Measurements from ENCODE around the gene CTNND2.
A peak's percentile ranks its signal among the peaks of the same experiment; 100 is the strongest.

Gene CTNND2

DNA sequence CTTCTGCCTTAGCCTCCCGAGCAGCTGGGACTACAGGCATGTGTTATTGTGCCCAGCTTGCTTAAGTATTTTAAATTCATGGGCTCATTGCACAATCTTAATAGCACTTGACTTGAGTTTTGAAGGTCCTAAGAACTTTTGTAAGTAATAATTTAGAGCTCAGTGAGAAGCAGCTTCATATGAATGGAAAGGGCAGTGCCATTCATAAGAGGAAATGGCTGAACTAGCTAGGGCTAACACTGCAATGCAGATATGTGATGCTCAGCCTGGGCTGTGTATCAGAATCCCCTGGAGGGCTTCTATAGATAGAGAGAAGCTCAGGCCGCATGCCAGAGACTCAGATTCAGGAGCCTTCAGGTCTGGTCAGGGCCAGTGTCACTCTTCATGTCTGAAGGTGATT lies 847.7 kb downstream of the CTNND2 start:
- DNase-seq: no peak

DNA sequence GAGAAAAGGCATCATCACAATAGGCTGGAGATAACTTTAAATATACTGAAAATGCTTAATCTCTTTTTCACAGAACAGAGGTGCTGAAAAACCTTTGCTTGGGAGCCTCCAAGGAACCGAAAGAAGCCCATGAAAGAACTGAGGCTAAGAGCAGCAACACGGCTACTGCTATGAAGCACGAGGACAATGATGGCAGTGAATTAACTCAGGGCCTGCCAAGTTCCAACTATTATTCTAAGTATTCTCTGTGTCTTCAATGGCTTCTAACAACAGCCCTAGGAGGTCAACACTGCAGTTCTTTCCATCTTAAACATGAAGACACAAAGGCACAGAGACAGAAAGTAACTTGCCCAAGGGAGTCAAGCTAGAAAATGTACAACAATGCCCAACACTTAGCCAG lies 850.2 kb downstream of the CTNND2 start:
- DNase-seq: no peak

DNA sequence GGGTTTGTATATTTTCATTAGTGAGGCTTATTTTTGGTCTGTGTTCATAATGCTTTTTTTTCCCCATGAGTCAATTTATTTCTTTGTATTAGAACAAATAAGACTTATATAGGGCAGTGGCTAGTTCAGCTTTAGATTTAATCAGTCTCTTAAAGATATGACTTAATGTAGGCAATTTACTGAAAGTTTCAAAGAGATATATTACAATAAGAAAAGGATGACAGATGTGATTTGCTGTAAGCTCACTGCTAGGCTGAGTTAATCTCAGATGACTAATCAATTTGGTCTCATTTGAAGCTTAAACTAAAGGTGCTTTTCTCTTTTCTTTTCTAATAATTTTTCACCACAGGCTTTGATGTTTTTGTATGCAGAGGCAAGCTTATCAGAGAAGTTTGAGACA lies 851.4 kb downstream of the CTNND2 start:
- no peak for DNase-seq

DNA sequence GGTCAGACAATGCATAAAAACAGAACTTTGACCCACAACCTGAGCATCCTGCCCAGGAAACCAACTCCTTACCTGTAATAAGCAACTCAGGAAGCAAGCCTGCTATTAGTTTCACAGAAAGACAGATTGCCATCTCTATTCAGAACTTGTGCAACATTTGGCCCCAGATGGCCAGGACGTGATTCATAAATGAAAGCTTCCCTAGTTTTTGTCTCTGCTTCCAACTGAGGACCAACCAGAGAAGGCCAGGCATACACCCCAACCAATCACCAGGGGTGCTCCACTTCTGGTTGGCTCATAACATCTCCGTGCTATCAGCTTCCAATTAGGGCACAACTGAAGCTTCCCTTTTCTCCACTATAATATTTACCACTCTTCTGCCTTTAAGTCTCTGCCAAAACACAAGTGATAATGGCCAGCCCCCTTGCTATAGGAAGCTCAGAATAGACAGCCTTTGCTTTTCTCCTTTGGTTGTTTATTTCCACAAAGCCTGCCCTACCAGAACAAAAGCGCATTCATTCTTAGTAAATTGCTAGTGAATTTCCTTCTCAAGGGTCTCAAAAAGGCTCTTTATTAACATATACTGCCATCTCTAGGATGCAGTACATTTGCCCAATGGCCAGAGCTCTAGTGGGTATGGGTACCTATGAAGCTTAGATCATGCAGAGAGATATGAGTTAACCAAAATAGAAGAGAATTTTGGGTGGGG lies 853.5 kb downstream of the CTNND2 start:
- peak in 1 of 2 experiments; percentile 21 for DNase-seq

DNA sequence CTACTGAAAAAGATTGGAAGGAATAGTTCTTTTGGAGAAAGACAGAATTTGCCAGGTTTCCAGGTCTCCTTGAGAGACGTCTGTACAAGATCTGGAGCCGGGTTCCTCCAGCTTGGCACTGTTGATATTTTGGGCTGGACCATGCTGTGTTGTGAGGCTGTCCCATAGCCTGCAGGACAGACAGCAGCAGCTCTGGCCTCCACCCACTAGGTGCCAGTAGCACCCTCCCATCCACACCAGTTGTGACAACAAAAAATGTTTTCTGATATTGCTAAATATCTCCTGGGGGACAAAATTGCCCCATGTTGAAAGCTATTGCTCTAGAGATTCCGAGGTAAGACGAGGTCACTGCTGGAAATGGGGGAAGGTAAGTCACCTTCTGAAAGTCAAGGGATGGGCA lies 855.5 kb downstream of the CTNND2 start:
- no peak for DNase-seq

DNA sequence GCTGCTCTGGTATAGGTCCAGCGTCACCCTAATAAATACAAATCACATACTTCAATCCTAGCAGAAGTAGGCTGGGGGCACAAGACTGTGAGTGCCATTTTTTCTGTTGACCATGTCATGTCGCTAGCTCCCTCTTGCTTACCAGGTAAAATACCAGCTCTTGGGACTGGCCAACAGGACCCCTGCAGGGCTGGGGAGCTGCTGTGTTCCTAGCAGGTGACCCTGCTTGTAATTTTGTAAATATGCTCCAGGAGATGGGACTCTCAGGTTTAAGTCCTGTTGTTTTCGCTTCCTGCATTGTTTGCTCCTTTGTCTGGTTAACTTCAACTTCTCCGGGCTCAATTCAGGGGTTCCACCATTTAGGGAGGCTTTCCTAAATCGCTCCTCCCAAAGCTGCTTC lies 856.6 kb downstream of the CTNND2 start:
- no peak for DNase-seq

DNA sequence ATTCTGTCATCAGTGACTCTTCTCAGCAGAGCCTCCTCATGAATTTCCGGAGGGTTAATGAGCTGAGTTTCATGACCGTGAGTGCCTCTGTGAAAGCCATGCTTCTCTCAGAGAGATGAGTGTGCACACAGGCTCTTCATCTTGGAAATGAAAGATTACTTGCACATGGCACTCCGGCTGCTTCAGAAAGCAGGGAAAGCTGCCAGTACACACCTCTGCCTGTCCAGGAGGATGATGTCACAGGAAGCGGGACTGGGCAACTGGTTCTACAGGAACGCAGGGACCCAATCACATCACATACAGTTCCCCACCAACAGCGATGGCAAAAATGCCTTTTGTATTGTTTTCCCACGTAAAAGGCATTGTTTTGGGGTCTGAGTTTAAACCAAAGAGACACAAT lies 857.2 kb downstream of the CTNND2 start:
- DNase-seq: no peak

DNA sequence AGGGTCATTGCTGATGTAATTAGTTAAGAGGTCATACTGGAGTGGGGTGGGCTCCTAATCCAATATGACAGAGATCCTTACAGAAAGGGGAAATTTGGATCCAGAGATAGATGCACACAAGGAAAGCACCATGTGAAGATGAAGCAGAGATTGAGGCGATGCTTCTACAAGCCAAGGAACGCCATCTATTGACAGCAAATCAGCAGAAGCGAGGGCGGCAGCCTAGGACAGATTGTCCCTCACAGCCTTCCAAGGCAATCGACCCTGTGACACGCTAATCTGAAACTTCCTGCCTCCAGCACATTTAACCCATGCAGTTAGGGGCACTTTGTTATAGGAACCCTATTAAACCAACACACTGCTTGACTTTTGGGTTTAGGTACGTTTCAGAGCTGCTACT lies 858.1 kb downstream of the CTNND2 start:
- DNase-seq: no peak

DNA sequence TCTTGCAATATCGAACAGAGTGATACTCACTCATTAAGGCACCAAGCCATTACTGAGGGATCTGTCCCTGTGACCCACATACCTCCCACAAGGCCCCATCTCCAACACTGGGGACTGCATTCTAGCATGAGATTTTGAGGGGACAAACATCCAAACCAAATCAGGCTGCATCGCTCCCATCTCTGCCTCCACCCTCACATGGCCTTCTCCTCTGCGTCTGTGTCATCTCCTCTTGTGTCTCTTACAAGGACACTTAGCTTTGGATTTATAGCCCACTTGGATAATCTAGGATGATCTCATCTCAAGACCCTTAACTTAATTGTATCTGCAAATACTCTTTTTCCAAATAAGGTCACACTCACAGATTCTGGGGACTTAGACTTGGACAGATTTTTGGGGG lies 858.8 kb downstream of the CTNND2 start:
- DNase-seq: no peak

DNA sequence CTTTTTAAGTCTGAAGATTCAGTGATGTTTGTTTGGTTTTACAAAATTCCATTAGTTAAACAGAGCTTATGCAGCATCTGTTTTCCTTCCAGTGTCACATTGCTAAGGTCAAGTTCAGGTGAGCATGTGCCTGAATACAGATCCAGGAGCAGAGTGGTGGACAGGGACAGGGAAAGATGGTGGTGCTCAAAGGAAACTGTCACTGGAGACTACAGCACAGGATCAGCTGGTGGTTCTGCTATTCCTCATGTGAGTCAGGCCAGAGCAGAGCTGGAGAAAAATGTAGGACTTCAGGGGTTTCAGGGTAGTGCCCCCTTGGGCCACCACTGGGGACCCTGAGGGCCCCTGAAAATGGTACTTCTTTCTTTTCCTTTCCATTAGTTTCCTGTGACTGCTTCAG lies 859.7 kb downstream of the CTNND2 start:
- no peak for DNase-seq

DNA sequence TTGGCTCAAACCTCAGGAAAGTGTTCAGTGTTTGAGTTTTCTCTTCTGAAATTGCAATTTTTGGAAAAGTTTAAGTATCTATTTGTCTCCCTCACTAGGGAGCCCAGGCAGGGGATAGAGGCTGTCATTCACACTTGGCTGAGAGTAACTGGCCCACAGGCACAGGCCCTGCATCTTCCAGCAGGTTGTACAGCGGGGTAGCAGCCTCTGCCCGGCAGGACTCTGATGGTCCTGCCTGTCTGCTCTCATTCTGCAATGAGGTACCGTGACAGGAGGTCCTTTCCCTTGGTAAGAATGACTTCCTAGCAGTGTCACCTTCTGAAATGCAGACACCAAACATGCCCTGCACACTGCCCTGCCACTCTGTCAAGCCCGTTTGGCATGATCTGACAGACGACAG lies 860.4 kb downstream of the CTNND2 start:
- no peak for DNase-seq

DNA sequence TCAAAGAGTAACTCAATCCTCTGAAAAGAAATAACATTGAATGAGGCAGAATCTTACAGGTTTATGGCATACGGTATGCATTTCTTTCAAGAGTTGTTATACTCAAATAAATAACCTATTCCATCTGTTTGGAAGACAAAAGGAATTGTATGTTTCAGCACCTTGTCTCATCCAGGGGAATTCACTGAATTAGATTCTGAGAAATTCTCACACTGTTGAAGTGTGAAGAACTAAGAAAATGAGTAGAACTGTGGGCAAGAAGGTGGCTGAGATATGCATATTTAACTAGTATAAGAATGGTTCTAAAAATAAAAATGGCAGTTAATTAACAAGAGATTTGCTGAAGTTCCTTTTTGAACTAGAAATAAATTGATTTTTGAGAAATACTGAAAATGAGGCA lies 863.9 kb downstream of the CTNND2 start:
- no peak for DNase-seq

DNA sequence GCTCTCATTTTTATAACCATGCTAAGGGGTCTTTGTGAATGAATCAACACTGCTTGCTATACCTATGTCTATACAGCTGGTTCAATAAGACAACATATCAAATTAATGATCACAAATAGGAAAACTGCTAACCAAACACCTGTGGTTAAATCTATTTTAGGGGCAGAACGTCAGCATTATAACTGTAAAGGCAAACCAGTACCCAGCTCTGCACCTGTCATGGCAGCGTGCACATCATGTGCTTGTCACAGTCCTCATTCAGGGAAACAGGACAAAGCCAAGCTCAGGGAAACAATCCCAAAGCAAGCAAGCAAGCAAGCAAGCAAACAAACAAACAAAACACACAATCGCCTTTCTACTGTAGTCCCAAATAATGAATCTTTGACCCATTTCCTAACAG lies 865.5 kb downstream of the CTNND2 start:
- no peak for DNase-seq

DNA sequence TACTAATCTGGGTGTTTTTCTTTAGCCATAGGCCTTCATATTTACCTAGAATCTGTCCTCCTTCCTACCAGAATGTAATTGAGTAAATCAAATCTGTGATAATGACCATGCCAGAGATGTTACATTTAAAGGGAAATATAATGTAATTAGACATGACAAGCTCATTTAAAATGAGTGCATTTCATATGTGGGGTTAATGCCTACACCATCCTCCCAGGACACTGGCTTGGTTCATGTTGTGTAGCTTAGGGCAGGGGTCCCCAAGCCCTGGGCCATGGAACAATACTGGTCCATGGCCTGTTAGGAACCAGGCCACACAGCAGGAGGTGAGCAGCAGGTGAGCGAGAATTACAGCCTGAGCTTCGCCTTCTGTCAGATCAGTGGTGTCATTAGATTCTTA lies 866.3 kb downstream of the CTNND2 start:
- no peak for DNase-seq

DNA sequence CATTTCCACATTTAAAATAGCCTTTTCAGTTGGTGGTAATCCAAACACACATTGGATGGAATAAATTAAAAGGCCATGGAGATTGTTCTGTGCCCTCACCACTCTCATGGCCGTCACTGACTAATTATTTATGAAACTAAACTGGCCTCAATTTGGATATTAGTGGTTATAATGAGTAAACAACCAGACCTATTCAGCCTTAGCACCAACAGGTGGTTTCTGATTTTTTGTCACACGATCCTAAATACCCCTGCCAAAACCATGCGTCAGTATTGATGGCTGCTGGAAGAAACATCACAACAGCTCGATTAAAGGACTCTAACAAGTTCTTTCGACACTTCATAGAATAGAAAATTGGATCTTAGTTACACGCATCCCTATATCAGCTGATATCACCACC lies 867.2 kb downstream of the CTNND2 start:
- DNase-seq: no peak

DNA sequence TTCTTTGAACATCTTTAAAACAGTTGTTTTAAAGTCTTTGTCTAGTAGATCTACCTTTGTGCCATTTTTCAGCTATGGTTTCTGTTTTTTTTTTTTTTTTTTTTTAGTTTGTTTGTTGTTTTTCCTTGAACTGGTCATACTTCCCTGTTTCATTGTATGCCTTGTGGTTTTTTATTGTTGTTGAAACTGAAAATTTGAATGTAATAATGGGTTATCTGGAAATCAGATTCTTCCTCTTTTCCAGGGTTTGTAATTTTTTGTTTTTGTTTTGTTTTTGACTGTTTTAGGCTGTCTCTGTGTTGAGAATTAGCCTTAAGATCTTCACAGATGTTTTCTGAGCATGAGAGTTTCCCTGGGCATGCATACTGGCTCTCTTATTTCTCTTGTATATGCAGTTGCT lies 873.6 kb downstream of the CTNND2 start:
- DNase-seq: no peak

DNA sequence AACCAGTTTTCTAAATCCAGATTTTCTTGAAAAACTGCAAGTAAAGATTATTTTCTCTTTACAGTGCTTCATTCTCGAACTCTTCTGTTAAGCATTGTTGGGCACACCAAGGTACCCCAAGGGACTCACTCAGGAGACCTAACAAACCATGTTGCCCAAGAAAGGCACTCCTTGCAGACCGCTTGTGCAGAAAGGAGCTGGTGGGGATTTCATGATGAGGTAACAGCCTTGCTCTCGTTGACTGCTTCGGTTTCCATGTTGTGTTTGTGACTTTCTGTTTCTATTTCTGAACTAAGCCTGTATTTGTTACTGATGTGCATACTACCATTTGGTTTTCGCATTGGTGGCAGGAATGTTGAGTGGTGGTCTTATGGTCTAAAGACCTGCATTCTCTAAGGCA lies 876.6 kb downstream of the CTNND2 start:
- DNase-seq: no peak

DNA sequence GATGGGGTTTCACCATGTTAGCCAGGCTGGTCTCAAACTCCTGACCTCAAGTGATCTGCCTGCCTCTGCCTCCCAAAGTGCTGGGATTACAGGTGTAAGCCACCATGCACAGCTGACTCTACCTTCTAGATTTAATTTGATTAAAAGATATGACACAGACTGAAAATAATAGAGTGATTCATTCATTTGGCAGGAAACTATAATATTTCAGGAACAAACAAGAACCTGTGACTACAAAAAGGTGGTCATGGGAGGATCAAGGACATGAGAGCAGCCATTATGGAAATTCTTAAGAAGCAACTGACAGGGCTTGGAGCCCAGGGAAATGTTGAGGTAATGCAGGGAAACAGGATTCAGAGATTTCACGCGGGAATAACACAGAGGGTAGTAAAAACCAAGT lies 877.7 kb downstream of the CTNND2 start:
- DNase-seq: no peak

DNA sequence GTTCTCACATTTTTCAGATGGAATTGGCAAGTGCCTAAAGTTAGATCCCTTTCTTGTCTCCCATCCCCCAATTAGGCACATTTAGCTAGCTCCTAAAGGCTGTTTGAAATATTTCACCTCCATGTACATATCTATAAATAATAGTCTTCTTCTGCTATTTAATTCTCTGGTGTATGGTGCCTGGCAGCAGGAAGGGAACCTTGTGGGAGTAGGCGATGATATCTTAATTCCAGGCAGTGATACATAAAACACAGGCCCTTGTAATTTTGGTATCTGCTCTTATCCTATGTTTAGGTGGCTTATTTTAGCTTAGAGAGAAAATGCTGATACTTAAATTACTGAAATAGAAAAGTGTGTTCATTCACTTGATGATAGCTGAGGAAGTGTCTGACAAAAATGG lies 880.3 kb downstream of the CTNND2 start:
- DNase-seq: no peak

DNA sequence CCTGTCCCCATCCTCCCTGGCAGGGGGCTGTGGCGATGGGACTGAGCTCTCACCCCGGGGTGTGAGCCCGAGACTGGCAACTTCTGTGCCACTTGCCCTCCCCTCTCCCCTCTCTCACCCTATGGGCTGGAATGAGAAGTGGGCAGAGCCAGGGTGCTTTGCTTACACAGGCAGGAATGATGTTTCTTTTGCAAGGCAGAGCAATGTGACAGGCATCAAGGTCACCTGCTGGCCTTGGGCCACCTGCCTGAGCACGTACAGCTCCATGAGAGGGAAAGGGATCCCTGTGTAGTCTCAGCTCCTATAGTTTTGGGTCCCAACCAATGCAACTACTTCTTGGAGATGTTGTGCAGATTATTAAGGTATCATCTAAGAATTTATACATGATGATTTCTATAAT lies 890.5 kb downstream of the CTNND2 start:
- DNase-seq: no peak

DNA sequence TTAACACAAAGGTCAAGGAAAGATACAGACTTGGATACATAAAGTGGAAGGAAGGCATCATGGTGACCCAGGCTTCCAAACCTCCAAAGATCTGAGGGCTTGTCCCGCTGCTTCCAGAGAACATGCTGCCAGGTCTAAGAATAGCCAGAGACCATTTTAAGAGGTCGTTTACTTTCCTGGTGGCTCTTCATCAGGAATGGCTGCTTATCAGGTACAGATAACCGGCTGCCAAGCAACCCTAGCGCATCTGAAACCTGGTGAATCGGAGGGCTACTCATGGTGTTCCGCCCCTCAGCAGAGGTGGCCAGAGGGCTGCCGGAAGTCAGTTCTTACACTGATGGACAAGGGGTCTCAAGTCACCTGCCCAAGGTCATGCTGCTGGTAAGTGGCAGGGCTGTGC lies 892.0 kb downstream of the CTNND2 start:
- no peak for DNase-seq

DNA sequence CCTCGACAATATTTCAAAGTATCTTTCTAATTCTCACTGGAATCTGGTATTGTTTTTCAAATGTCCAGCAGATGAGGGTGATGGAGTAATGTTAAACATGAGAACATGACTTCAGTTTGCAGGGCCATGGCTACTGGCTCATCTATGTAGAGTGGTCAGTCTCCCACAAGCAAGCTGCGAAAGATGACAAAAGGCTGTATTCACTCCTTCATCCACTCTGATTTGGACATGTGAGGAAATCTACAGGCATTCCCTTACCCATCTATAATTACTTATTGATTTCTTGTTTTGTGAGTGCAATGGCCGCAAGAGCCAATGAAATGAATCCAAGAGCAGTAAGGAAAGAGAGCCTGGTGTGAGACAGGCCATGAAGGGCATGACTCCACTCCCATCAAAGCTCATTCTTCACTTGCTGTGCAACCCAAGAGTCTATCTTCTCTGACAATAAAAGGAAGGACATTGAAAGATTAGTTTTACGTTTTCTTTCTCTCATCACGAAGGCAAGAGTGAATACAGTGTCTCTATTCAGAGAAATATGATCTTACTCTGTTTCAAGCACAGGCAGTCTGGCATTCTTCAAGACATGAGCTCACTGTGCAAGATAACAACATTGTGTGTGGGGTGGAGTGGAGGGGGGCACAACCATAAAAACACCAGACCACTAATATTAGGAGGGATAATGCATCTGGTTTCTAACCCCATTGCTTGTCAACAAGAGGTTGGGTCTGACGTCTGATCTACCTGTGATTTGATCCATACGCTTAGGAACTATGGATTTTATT lies 893.6 kb downstream of the CTNND2 start:
- DNase-seq: no peak

DNA sequence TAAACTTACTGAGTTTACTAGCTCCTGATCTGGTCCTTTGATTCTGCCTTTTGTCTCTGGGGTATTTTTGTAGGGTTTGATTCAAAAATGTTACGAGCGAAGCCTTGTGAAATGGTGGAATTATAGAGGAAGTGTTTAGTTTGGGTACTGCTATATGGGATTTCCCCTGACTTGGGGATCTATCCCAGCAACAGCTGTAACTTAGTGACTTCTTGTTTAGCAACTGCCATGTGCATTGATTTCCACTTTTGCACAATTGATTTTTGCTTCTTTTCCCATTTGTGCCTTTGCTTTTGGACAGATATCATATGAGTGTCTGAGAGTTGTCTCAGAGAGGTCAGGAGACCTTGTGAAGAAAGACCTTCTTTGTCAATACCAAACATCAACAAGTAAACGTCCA lies 894.7 kb downstream of the CTNND2 start:
- no peak for DNase-seq

DNA sequence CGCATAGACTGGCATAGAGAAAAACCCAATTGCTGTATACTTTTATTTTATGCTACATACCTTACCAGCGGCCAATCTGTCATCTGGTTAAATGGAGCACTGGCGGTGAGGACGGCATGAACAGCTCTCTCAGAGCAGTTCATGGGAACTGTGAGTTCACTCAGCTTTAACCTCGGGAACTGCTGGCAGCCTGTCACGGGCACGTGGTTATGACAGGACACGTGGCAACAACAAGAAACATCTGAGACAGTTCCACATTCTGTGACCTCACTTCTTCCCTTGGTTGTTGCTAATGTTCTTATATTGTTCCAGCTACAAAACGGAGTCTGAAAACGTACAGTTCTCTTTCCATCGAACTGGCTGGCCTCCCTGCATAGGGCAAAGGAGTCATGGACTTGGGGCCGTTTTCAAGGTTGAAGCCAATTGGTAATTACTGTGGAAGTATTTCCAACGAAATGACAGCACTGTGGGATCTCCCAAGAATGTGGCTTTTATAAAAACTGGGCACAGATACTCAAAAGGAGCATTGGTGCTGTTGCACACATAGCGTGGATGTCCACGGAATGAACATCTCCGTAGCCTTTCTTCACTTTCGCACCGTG lies 896.9 kb downstream of the CTNND2 start:
- DNase-seq: no peak
